ENCODE results near the gene ABLIM1. TPM values are rescaled to one million over a fixed set of nuclear protein-coding genes. Genes with fewer than 3 reads are reported as not detected.

Gene ABLIM1
- total and polyA plus RNA-seq, 3 donors from 2014 or later = 90.0 to 137 (median 128) TPM

GRCh38 chr10:114654822-114655575 is 3.1 kb downstream of the ABLIM1 start:
- no peak overlapping the region for H3K4me3 ChIP-seq
- intact Hi-C loops (cut with DNase I; ENCODE audit: low total_unique reads) = no loop called here
- no peaks in the 10 kb centered on the region for H3K4me1 ChIP-seq
- H3K9me3 ChIP-seq = no peaks in the 10 kb centered on the region
- no peak overlapping the region for H3K27ac ChIP-seq
- WGBS, 2 donors = 91 to 94% methylated on average over 3 of the region's 3 CpGs
- no peaks in the 10 kb centered on the region for H3K36me3 ChIP-seq (ENCODE audit: low read depth, missing control alignments)
- no peak for TF ChIP-seq CTCF (IDR thresholded peaks at IDR 0.05)
- TF ChIP-seq POLR2A (IDR thresholded peaks at IDR 0.05) = no peak
- no peak for DNase-seq
- H3K27me3 ChIP-seq = no peaks in the 10 kb centered on the region

DNA sequence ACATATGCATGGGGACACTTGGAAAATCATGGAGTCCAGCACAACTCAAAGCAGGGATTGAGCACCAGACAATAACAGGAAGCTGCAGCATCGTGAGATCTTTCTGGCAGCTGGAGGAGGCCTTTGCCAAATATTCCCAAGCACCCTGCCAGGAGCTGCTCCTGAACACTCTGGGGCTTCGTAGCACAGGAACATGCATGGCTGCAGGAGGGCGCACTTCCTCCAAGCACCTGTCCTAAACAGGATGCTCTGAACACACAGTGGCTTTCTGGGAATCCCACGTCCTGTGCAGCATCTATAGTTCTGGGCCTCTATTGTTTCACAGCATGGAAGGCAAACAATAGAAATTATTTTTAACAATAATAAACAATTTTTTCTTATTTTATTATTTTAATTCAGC is 4.1 kb downstream of the ABLIM1 start:
- WGBS, 2 donors = 78 to 83% methylated on average over 4 of the region's 4 CpGs
- no peak for DNase-seq
- Histone ChIP-seq H3K36me3 (ENCODE audit: low read depth, missing control alignments) (no peaks in the 10 kb centered on the region), H3K27ac (no peak overlapping the region), H3K27me3 (no peaks in the 10 kb centered on the region), H3K4me1 (no peaks in the 10 kb centered on the region), H3K4me3 (no peak overlapping the region), H3K9me3 (no peaks in the 10 kb centered on the region)
- TF ChIP-seq CTCF (IDR thresholded peaks at IDR 0.05) (no peak), POLR2A (IDR thresholded peaks at IDR 0.05) (no peak)
- intact Hi-C loops (cut with DNase I; ENCODE audit: low total_unique reads) = no loop called here

- Histone ChIP-seq H3K27ac (no peak overlapping the region), H3K4me3 (no peak overlapping the region), H3K36me3 (ENCODE audit: low read depth, missing control alignments) (no peaks in the 10 kb centered on the region), H3K9me3 (no peaks in the 10 kb centered on the region), H3K27me3 (no peaks in the 10 kb centered on the region), H3K4me1 (no peaks in the 10 kb centered on the region)
- no peak for DNase-seq
- WGBS, 2 donors = 82 to 86% methylated on average over 10 of the region's 10 CpGs
- TF ChIP-seq CTCF (IDR thresholded peaks at IDR 0.05) (no peak), POLR2A (IDR thresholded peaks at IDR 0.05) (no peak)
- intact Hi-C loops (cut with DNase I; ENCODE audit: low total_unique reads) = no loop called here
These were observed 5.4 kb downstream of the ABLIM1 start for GRCh38 chr10:114652402-114653368.

DNA sequence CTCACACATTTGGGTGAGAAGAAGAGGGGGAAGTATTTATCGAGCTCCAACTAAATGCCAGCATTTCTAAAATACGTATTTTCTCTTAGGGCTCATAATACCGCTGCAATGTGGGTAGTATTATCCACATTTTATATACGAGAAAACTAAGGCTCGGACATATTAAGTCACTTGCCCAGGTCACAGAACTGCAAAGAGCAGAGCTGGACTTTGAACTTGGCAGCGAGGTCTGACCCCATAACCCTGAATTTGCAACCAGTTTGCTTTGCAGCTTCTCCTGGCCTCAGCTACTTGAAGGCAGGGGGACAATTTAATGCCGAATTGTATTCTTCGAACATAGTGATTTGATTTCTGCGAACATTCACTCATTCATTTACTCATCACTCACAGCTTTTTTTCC is 7.2 kb downstream of the ABLIM1 start:
- H3K27me3 ChIP-seq = no peaks in the 10 kb centered on the region
- no peak overlapping the region for H3K4me3 ChIP-seq
- no peaks in the 10 kb centered on the region for H3K36me3 ChIP-seq (ENCODE audit: low read depth, missing control alignments)
- TF ChIP-seq POLR2A (IDR thresholded peaks at IDR 0.05) = no peak
- no peak for TF ChIP-seq CTCF (IDR thresholded peaks at IDR 0.05)
- no peak for DNase-seq
- no peak overlapping the region for H3K27ac ChIP-seq
- H3K9me3 ChIP-seq = no peaks in the 10 kb centered on the region
- no peaks in the 10 kb centered on the region for H3K4me1 ChIP-seq
- 88 to 96% methylated on average over 9 of the region's 9 CpGs for WGBS, 2 donors
- intact Hi-C loops (cut with DNase I; ENCODE audit: low total_unique reads) = no loop called here

Measured in testis (tissue), 3 donors.